Prostate gland (tissue), 2 donors: Measurements from ENCODE around the gene CUX1. TPM values are rescaled to one million over a fixed set of nuclear protein-coding genes. Genes with fewer than 3 reads are reported as not detected.

Experiments
- DNase-seq: peaks from one replicate; pipeline ENCODE4 v3.0.0-alpha.2; 2019; ENCODE audit warnings: low spot score
- H3K27ac ChIP-seq, 2 donors: fragments of 200-600 bp; sonication (generic); 2 replicates each; pipeline ENCODE4 v1.5.1; 2017 to 2019
- H3K27me3 ChIP-seq: fragments of 200-600 bp; sonication (generic); replicated peaks from 2 replicates; pipeline ENCODE4 v1.5.1; 2019; ENCODE audit not compliant: insufficient read depth
- H3K36me3 ChIP-seq, 2 donors: fragments of 200-600 bp; sonication (generic); 1 replicate in 1 of 2; 2 replicates in 1 of 2; pipeline versions ENCODE4 v1.5.1 to v1.8.1; 2017 to 2019
- H3K4me1 ChIP-seq: fragments of 200-600 bp; sonication (generic); replicated peaks from 2 replicates; pipeline ENCODE4 v1.5.1; 2019
- H3K4me3 ChIP-seq, 2 donors: fragments of 200-600 bp; sonication (generic); 2 replicates each; pipeline ENCODE4 v1.5.1; 2017 to 2019
- H3K9me3 ChIP-seq: fragments of 200-600 bp; sonication (generic); 2 replicates; pipeline ENCODE4 v1.5.1; 2017
- POLR2A ChIP-seq: fragments of 450-650 bp; IDR thresholded peaks from one replicate; pipeline ENCODE4 v1.6.1; 2016; ENCODE audit warnings: antibody characterized with exemption, mild to moderate bottlenecking
- POLR2AphosphoS5 ChIP-seq: sonication (generic); formaldehyde crosslinking; IDR thresholded peaks from one replicate; pipeline ENCODE4 v1.6.1; 2017; ENCODE audit warnings: antibody characterized with exemption
- WGBS: methylation state at CpG from one replicate; pipeline ENCODE4 v1.1.5; 2018; 5-methylcytosine and 5-hydroxymethylcytosine counted together
- intact Hi-C: fragments of 100-400 bp; cut with DNase I; formaldehyde crosslinking; loops from one replicate; pipeline ENCODE4 v1.14.2; 2022
- total RNA-seq, 2 donors: library from RNA; depleted of rRNA; stranded (reverse); fragments of >200 nt; gene quantifications; one replicate each; pipeline ENCODE4 v1.1.0, GENCODE V29; 2016
- TF ChIP-seq, protein P1 (sequence below), 4 experiments: fragments of 200-600 bp in 2 of 4; fragments of 450-650 bp in 2 of 4; sonication (generic) in 2 of 4; IDR thresholded peaks; 1 replicate in 3 of 4; 2 replicates in 1 of 4; pipeline ENCODE4 v1.5.1; 2016 to 2019; ENCODE audit warnings: antibody characterized with exemption in 4 of 4, mild to moderate bottlenecking in 2 of 4, moderate library complexity in 2 of 4

The CUX1 gene
- total RNA-seq, 2 donors from 2014 or later, result 96.3 to 99.2 TPM

DNA sequence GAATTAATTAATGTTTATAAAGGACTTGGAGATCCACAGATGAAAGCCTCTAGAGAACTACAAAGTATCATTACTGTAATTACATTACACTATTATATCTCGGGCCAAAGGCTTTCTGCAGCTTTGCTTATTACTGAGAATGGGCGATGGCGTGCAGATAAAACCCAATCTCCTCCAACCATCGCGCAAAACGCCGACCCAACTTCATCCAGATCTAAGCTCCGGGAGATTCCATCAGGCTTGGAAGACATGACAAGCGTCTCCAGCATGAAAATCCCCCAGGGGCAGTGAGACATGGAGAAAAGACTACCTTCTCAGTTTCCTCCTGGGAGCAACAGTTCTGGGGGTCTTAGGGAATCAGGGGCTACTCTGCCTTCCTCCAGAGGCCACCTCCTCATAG, 42.2 kb upstream of the CUX1 start:
- Histone ChIP-seq H3K4me3 (no peak overlapping the region), H3K9me3 (no peaks in the 10 kb centered on the region), H3K36me3 (no peaks in the 10 kb centered on the region), H3K27me3 (no peaks in the 10 kb centered on the region), H3K27ac (no peak overlapping the region), H3K4me1 (no peaks in the 10 kb centered on the region)
- TF ChIP-seq, protein P1, sequence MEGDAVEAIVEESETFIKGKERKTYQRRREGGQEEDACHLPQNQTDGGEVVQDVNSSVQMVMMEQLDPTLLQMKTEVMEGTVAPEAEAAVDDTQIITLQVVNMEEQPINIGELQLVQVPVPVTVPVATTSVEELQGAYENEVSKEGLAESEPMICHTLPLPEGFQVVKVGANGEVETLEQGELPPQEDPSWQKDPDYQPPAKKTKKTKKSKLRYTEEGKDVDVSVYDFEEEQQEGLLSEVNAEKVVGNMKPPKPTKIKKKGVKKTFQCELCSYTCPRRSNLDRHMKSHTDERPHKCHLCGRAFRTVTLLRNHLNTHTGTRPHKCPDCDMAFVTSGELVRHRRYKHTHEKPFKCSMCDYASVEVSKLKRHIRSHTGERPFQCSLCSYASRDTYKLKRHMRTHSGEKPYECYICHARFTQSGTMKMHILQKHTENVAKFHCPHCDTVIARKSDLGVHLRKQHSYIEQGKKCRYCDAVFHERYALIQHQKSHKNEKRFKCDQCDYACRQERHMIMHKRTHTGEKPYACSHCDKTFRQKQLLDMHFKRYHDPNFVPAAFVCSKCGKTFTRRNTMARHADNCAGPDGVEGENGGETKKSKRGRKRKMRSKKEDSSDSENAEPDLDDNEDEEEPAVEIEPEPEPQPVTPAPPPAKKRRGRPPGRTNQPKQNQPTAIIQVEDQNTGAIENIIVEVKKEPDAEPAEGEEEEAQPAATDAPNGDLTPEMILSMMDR (IDR thresholded peaks at IDR 0.05), result no peak
- intact Hi-C loops, result no loop called here
- DNase-seq, result no peak
- 89% methylated on average over 9 of the region's 9 CpGs for WGBS

DNA sequence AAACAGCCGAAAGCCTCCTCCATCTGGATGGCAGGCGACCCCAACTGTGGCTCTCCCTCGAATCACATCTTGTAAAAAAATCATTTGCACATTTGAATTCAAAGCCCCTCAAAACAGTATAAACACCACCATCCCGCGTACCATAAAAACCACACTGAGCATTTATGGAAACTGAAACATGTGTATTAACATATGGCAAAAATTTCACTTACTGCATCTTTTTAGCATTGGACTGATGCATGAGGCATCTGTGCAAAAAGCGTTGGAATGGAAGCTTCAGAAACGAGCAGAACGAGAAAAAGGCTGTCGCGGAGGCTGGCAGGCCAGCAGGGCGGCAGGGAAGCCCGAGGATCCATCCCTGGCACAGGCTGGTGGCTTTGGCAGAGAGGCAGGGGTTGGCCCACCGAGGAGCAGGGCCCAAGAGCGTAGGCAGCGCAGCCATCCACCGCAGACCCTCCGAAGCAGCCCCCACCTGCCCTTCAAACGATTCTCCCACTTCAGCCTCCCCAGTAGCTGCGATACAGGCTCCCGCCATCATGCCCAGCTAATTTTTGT, 39.3 kb upstream of the CUX1 start:
- intact Hi-C loops, result no loop called here
- 88% methylated on average over 20 of the region's 20 CpGs for WGBS
- Histone ChIP-seq H3K36me3 (no peaks in the 10 kb centered on the region), H3K27ac (no peak overlapping the region), H3K9me3 (no peaks in the 10 kb centered on the region), H3K4me3 (no peak overlapping the region), H3K27me3 (no peaks in the 10 kb centered on the region), H3K4me1 (no peaks in the 10 kb centered on the region)
- TF ChIP-seq POLR2AphosphoS5, result no peak
- no peak for TF ChIP-seq POLR2A
- TF ChIP-seq, protein P1 (IDR thresholded peaks at IDR 0.05), result no peak
- no peak for DNase-seq

DNA sequence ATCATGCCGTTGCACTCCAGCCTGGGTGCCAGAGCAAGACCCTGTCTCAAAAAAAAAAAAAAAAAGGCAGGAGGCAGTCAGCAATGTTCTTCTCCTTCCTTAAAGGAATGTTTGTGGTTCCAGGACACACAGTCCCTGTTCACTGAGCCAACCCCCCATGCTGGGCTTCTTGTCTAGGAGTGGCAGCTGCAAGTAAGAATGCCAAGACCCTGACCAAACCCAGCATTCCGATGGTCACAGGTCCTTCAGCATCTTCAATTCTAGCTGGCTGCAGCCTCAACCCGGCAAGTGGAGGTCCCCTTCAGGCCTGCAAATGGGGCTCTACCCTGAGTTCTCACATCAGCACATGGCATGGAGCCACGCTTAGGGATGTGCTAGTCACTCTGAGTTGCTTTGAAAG, 38.2 kb upstream of the CUX1 start:
- no peak overlapping the region for H3K27ac ChIP-seq
- no peaks in the 10 kb centered on the region for H3K36me3 ChIP-seq
- H3K27me3 ChIP-seq, result no peaks in the 10 kb centered on the region
- no peak for DNase-seq
- H3K4me1 ChIP-seq, result no peaks in the 10 kb centered on the region
- no peak overlapping the region for H3K4me3 ChIP-seq
- no peaks in the 10 kb centered on the region for H3K9me3 ChIP-seq
- intact Hi-C loops, result no loop called here
- WGBS, result 95% methylated on average over 4 of the region's 4 CpGs
- TF ChIP-seq POLR2A (no peak), POLR2AphosphoS5 (no peak)
- TF ChIP-seq, protein P1 (IDR thresholded peaks at IDR 0.05), result no peak

DNA sequence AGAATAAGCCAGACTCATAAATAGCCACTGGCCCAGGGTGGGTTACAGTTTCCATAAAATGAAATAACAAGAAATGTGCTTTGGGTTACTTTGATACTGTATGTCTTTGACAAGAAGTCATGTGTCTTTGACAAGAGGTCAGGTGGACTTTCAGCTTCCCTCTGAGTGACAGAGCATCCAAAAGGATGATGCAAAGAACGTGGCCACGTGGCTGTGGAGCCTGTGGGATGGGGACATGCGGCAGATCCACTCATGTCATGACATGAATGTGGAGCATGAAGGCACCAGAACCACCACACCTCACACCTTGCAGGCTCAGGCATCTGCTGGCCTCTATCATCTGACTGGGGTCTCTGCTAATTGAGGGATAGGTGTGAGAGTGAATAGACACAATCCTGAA, 37.1 kb upstream of the CUX1 start:
- no peaks in the 10 kb centered on the region for H3K4me1 ChIP-seq
- no peak for DNase-seq
- H3K36me3 ChIP-seq, result no peaks in the 10 kb centered on the region
- H3K27me3 ChIP-seq, result no peaks in the 10 kb centered on the region
- no peak overlapping the region for H3K4me3 ChIP-seq
- TF ChIP-seq POLR2A (no peak), POLR2AphosphoS5 (no peak)
- TF ChIP-seq, protein P1 (IDR thresholded peaks at IDR 0.05), result no peak
- H3K9me3 ChIP-seq, result no peaks in the 10 kb centered on the region
- 81% methylated on average over 3 of the region's 3 CpGs for WGBS
- H3K27ac ChIP-seq, result no peak overlapping the region
- intact Hi-C loops, result no loop called here

DNA sequence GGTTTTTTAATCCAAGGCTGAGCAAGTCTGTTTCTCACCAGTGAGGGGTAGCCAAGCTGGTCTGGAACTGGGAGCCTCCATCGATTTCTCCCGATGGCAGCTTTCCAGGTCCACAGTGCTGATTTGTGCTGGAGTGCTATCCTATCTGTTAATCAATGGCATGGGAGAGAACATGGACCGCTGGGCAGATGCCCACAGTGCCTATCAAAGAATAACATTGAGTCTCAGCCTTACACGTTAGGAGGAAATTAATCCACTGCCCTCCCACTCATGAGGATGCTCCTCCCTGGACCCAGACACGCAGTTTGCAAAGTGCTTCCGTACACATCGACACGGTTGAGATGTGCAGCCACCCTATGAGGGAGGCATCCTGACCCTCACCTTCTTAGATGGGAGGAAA, 36.0 kb upstream of the CUX1 start:
- TF ChIP-seq POLR2A, result no peak
- TF ChIP-seq, protein P1 (IDR thresholded peaks at IDR 0.05), result no peak
- TF ChIP-seq POLR2AphosphoS5, result no peak
- WGBS, result 75% methylated on average over 8 of the region's 8 CpGs

More for the DNA sequence above, 36.0 kb upstream of the CUX1 start:
- Histone ChIP-seq H3K27ac (no peak overlapping the region), H3K9me3 (no peaks in the 10 kb centered on the region), H3K36me3 (no peaks in the 10 kb centered on the region), H3K4me1 (no peaks in the 10 kb centered on the region), H3K4me3 (no peak overlapping the region), H3K27me3 (no peaks in the 10 kb centered on the region)
- DNase-seq, result no peak
- intact Hi-C loops, result no loop called here
